PC-9 (cell line): ENCODE results near the gene SYNPR.

Source experiments
- EZH2 ChIP-seq: fragments of 200-600 bp; sonication (generic); IDR thresholded peaks from 2 replicates; pipeline ENCODE4 v1.8.0; 2017; ENCODE audit warnings: antibody characterized with exemption, low read depth
- TF ChIP-seq, protein P1 (sequence below): fragments of 200-600 bp; sonication (generic); conservative IDR thresholded peaks from 2 replicates; pipeline ENCODE4 v1.6.1; 2017; ENCODE audit warnings: mixed run types, antibody characterized with exemption, mild to moderate bottlenecking, moderate library complexity

DNA sequence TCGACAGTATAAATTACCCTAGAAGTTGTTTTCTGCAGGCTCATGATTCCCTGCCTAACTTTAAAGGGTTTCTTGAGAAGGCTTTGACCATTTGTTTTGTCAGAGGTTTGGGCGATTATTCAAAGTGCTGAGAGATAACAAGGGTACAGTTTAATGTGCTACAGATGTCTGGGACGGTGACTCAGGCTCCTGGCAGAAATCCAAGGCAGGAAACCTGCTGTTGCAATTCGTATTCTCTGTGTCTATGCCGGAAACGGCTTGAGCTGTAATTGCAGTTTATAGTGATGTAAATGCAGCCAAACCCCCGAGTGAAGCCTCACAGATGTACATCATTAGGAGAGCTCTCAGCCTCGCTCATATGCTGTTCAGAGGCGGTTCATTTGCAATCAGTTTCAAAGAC is 65.6 kb downstream of the SYNPR start:
- TF ChIP-seq, protein P1, sequence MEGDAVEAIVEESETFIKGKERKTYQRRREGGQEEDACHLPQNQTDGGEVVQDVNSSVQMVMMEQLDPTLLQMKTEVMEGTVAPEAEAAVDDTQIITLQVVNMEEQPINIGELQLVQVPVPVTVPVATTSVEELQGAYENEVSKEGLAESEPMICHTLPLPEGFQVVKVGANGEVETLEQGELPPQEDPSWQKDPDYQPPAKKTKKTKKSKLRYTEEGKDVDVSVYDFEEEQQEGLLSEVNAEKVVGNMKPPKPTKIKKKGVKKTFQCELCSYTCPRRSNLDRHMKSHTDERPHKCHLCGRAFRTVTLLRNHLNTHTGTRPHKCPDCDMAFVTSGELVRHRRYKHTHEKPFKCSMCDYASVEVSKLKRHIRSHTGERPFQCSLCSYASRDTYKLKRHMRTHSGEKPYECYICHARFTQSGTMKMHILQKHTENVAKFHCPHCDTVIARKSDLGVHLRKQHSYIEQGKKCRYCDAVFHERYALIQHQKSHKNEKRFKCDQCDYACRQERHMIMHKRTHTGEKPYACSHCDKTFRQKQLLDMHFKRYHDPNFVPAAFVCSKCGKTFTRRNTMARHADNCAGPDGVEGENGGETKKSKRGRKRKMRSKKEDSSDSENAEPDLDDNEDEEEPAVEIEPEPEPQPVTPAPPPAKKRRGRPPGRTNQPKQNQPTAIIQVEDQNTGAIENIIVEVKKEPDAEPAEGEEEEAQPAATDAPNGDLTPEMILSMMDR = no peak
- no peak for TF ChIP-seq EZH2
